Spleen (tissue), 11 donors: ENCODE data around the gene ABLIM2. TPM values are rescaled to one million over a fixed set of nuclear protein-coding genes. Genes with fewer than 3 reads are reported as not detected.

Source experiments
- DNase-seq: peaks from one replicate; pipeline ENCODE4 v3.0.0-alpha.2; 2020
- H3K27ac ChIP-seq, 8 donors: fragments of 200-600 bp; sonication (generic) in 7 of 8; 1 replicate in 4 of 8; 2 replicates in 4 of 8; pipeline versions ENCODE4 v1.5.0 to v1.8.0; 2016 to 2021; ENCODE audit warnings: inconsistent platforms in 4 of 8, mild to moderate bottlenecking in 4 of 8, moderate library complexity in 1 of 8
- H3K27me3 ChIP-seq, 7 donors: fragments of 200-600 bp; sonication (generic) in 6 of 7; replicated peaks in 1 of 7; 1 replicate in 4 of 7; 2 replicates in 3 of 7; pipeline versions ENCODE4 v1.5.0 to v1.8.0; 2016 to 2021; ENCODE audit warnings: inconsistent platforms in 3 of 7, mild to moderate bottlenecking in 1 of 7
- H3K36me3 ChIP-seq, 6 donors: fragments of 200-600 bp; sonication (generic) in 5 of 6; 1 replicate in 4 of 6; 2 replicates in 2 of 6; pipeline versions ENCODE4 v1.5.0 to v1.8.0; 2016 to 2021; ENCODE audit warnings: inconsistent platforms in 2 of 6
- H3K4me1 ChIP-seq, 6 donors: fragments of 200-600 bp; sonication (generic) in 5 of 6; 1 replicate in 3 of 6; 2 replicates in 3 of 6; pipeline versions ENCODE4 v1.5.0 to v1.8.0; 2016 to 2021; ENCODE audit warnings: inconsistent platforms in 3 of 6
- H3K4me3 ChIP-seq, 8 donors: fragments of 200-600 bp; sonication (generic) in 7 of 8; 1 replicate in 4 of 8; 2 replicates in 4 of 8; pipeline versions ENCODE4 v1.5.0 to v1.8.0; 2016 to 2021; ENCODE audit warnings: inconsistent platforms in 4 of 8, mild to moderate bottlenecking in 4 of 8, moderate library complexity in 2 of 8
- H3K9me3 ChIP-seq, 8 donors: fragments of 200-600 bp; sonication (generic) in 7 of 8; 1 replicate in 4 of 8; 2 replicates in 4 of 8; pipeline versions ENCODE4 v1.5.0 to v1.8.0; 2016 to 2021; ENCODE audit warnings: inconsistent platforms in 4 of 8
- CTCF ChIP-seq, 11 experiments: fragments of 200-600 bp in 7 of 11; fragments of 450-650 bp in 4 of 11; sonication (generic) in 4 of 11; IDR thresholded peaks in 8 of 11; conservative IDR thresholded peaks in 3 of 11; 1 replicate in 7 of 11; 2 replicates in 4 of 11; pipeline versions ENCODE4 v1.4.0 to v1.8.0; 2016 to 2021; ENCODE audit warnings: antibody characterized with exemption in 11 of 11, inconsistent platforms in 4 of 11, mild to moderate bottlenecking in 1 of 11
- POLR2A ChIP-seq, 3 donors: fragments of 450-650 bp; IDR thresholded peaks; one replicate each; pipeline ENCODE4 v1.5.1; 2017; ENCODE audit warnings: antibody characterized with exemption in 3 of 3, mild to moderate bottlenecking in 1 of 3
- POLR2AphosphoS5 ChIP-seq, 3 donors: sonication (generic); formaldehyde crosslinking; IDR thresholded peaks; one replicate each; pipeline ENCODE4 v1.5.1; 2017; ENCODE audit warnings: antibody characterized with exemption in 3 of 3
- WGBS, 5 donors: extraction: QIAGEN DNeasy Blood & Tissue Kit in 3 of 5; methylation state at CpG; one replicate each; pipeline versions ENCODE4 v1.1.5 to v1.1.7; 2013 to 2018; 5-methylcytosine and 5-hydroxymethylcytosine counted together
- intact Hi-C: fragments of 100-400 bp; cut with DNase I; formaldehyde crosslinking; loops from one replicate; pipeline ENCODE4 v1.15.0; 2023; ENCODE audit warnings: low total_unique reads
- polyA plus RNA-seq, 3 donors: library from polyadenylated mRNA; stranded (reverse); fragments of 200-250 nt; gene quantifications; one replicate each; pipeline ENCODE4 v1.2.1, GENCODE V29; 2013
- total RNA-seq, 7 donors: library from RNA; depleted of rRNA in 3 of 7; stranded (reverse); fragments of >200 nt in 3 of 7; fragmentation: NEBNext Ultra II Directional in 4 of 7; extraction: Animal tissue kit (Norgen Biotek cat#: 25700) in 4 of 7; gene quantifications; one replicate each; pipeline versions ENCODE4 v1.1.0 to v1.2.1, GENCODE V29; 2016 to 2021
- donor health status: healthy with polysubstance abuse.
- donor health status: DM: no; HTN: no; CAD: no; lungs with moderate emphysema.
- donor health status: DM: no; HTN: no; CAD: no.
- donor health status: Bipolar disorder and iron deficiency.
- donor health status: healthy.
- donor health status: DM: no; HTN: no; CAD: no.
- donor health status: DM: yes; HTN: yes; CAD: no.

The ABLIM2 gene
- total and polyA plus RNA-seq, 10 donors: 11.8 to 127 (median 62.8) TPM

GRCh38 chr4:8180310-8181093, 21.9 kb upstream of the ABLIM2 start:
- H3K27ac ChIP-seq: no peak overlapping the region
- 82 to 88% (median 86%) methylated on average over 8 of the region's 8 CpGs for WGBS, 5 donors
- DNase-seq: no peak
- no peak for TF ChIP-seq CTCF (IDR thresholded peaks at IDR 0.05 in 8 of 11, conservative IDR thresholded peaks at IDR 0.05 in 3 of 11)
- TF ChIP-seq POLR2AphosphoS5 (IDR thresholded peaks at IDR 0.05): no peak
- TF ChIP-seq POLR2A (IDR thresholded peaks at IDR 0.05): no peak
- H3K4me1 ChIP-seq: peaks cover 5 to 50% (median 25%) of the 10 kb centered on the region in 6 donors
- no peaks in the 10 kb centered on the region for H3K36me3 ChIP-seq
- H3K4me3 ChIP-seq: no peak overlapping the region
- no peaks in the 10 kb centered on the region for H3K27me3 ChIP-seq
- no peaks in the 10 kb centered on the region for H3K9me3 ChIP-seq
- intact Hi-C loops: no loop called here

DNA sequence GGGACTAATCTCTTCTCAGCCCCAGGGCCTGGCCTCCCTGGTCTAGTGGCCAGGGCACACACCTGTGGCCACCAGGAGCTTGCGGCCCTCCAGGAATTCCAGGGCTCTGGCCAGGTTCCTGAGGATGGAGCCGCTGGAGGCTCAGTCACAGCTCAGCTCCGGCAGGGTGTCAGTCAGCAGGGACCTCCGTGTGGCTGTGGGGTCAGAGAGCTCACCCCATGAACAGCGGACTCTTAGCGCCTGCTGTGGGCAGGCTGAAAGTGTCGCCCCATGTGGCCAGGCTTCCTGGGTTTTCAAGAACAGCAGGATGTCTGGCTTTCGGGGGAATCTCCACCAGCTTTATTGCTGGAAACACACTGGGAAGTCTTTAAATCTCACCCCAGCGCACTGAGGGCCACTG, 21.2 kb upstream of the ABLIM2 start:
- H3K9me3 ChIP-seq: no peaks in the 10 kb centered on the region
- no peaks in the 10 kb centered on the region for H3K36me3 ChIP-seq
- H3K4me3 ChIP-seq: no peak overlapping the region
- WGBS, 5 donors: 86 to 93% (median 88%) methylated on average over 7 to 9 of the region's 9 CpGs
- H3K27me3 ChIP-seq: no peaks in the 10 kb centered on the region
- no peak for DNase-seq
- H3K27ac ChIP-seq: no peak overlapping the region
- TF ChIP-seq POLR2A (IDR thresholded peaks at IDR 0.05) (no peak), POLR2AphosphoS5 (IDR thresholded peaks at IDR 0.05) (no peak), CTCF (IDR thresholded peaks at IDR 0.05 in 8 of 11, conservative IDR thresholded peaks at IDR 0.05 in 3 of 11) (no peak)
- intact Hi-C loops: no loop called here
- H3K4me1 ChIP-seq: peaks cover 5 to 53% (median 25%) of the 10 kb centered on the region in 6 donors

DNA sequence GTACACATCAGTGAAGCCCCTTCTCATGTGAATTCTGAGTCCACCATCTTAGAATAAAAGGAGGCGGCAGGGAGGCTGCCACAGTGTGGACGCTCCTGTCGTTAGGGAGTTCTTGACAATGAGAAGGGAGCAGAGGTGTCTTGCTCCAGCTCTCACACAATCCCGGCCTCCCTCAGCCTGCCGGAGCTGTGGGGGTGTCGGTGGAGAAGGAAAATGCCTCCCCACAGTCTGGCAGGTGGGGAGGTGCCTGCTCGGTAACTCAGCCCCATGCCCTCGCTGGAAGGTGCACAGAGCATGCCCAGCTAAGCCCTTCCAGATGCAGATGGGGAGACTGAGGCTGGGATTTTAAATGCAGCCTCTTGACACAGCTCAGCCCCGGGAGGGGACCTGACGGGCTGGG, 20.5 kb upstream of the ABLIM2 start:
- H3K27ac ChIP-seq: no peak overlapping the region
- H3K27me3 ChIP-seq: no peaks in the 10 kb centered on the region
- intact Hi-C loops: no loop called here
- no peak for DNase-seq
- WGBS, 5 donors: 91 to 96% (median 92%) methylated on average over 9 to 10 of the region's 10 CpGs
- peaks cover 5 to 56% (median 28%) of the 10 kb centered on the region in 6 donors for H3K4me1 ChIP-seq
- H3K9me3 ChIP-seq: no peaks in the 10 kb centered on the region
- TF ChIP-seq POLR2A (IDR thresholded peaks at IDR 0.05): no peak
- TF ChIP-seq POLR2AphosphoS5 (IDR thresholded peaks at IDR 0.05): no peak
- TF ChIP-seq CTCF (IDR thresholded peaks at IDR 0.05 in 8 of 11, conservative IDR thresholded peaks at IDR 0.05 in 3 of 11): no peak
- H3K36me3 ChIP-seq: no peaks in the 10 kb centered on the region
- H3K4me3 ChIP-seq: no peak overlapping the region

DNA sequence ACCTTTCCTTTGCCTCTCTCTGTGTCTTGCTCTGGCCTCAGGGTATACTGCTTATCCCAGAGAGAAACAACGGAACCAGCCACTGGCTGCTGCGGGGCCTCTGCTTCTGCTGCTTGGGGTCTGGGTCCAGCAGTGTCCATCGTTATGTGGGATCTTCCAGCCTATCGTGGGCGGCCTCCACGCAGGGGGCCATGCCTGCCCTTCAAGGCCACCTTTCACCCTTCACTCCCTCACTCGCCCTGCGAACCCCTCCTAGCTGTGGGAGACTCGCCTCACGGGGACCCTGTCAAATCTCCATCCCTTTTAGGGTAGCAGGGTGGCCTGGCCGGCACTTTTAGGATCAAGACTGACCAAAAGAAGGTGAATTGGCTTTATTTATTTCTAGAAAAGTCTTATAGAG, 19.3 kb upstream of the ABLIM2 start:
- peak; percentile 70 for DNase-seq
- intact Hi-C loops: no loop called here
- peaks cover 1 to 58% (median 36%) of the 10 kb centered on the region in 6 donors for H3K4me1 ChIP-seq
- no peaks in the 10 kb centered on the region for H3K27me3 ChIP-seq
- no peaks in the 10 kb centered on the region for H3K9me3 ChIP-seq
- WGBS, 5 donors: 89 to 97% (median 91%) methylated on average over 11 of the region's 11 CpGs
- no peaks in the 10 kb centered on the region for H3K36me3 ChIP-seq
- no peak overlapping the region for H3K4me3 ChIP-seq
- TF ChIP-seq POLR2AphosphoS5 (IDR thresholded peaks at IDR 0.05) (no peak), CTCF (IDR thresholded peaks at IDR 0.05 in 8 of 11, conservative IDR thresholded peaks at IDR 0.05 in 3 of 11) (no peak), POLR2A (IDR thresholded peaks at IDR 0.05) (no peak)
- H3K27ac ChIP-seq: peak overlapping the region in 2 of 8 donors; percentile 13 to 33
